ENCODE data around the gene KRTAP12-4.
"Not testable (repeated sequence)": the region's sequence is repeated elsewhere in the genome, so short reads cannot be mapped to it uniquely, and the experiment has no call there.

Gene KRTAP12-4

GRCh38 chr21:44686843-44687561 is 32.5 kb upstream of the KRTAP12-4 start:
- DNase-seq (ENCODE audit: low read depth) = no peak

GRCh38 chr21:44686000-44686781 is 31.7 kb upstream of the KRTAP12-4 start:
- no peak for DNase-seq (ENCODE audit: low read depth)

- DNase-seq (ENCODE audit: low read depth) = not testable (repeated sequence)
Measured at GRCh38 chr21:44685050-44685449, 30.6 kb upstream of the KRTAP12-4 start.

- DNase-seq (ENCODE audit: low read depth) = no peak
Measured at GRCh38 chr21:44684483-44684882, 30.0 kb upstream of the KRTAP12-4 start.

GRCh38 chr21:44684077-44684476 is 29.6 kb upstream of the KRTAP12-4 start:
- no peak for DNase-seq (ENCODE audit: low read depth)

DNA sequence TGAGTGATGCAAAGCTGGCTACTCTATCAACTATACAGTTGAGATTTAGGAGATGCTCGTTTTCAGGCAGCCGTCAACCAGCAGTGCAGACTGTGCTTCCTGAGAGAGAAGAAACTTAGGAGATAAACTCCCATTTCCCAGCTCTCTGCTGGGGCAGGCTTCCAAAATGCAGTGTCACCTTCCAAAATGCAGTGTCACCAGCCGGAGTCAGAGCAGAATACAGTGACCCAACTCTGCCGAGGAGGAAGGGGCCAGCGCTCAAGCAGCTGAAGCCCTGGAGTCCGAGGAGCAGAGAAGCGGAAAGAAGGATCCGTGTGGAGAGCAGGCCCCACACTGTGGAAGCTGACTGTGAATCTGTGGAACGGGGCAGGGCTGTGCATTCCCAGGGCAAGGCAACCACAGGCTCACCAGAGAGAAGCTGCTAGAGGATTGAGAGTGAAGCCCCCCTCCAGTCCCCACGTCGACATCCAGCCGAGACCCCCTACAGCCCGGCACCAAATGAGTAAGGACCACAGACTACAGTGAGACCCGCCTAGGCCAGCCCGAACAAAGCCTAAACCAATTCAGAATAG is 28.2 kb upstream of the KRTAP12-4 start:
- no peak for DNase-seq (ENCODE audit: low read depth)

DNA sequence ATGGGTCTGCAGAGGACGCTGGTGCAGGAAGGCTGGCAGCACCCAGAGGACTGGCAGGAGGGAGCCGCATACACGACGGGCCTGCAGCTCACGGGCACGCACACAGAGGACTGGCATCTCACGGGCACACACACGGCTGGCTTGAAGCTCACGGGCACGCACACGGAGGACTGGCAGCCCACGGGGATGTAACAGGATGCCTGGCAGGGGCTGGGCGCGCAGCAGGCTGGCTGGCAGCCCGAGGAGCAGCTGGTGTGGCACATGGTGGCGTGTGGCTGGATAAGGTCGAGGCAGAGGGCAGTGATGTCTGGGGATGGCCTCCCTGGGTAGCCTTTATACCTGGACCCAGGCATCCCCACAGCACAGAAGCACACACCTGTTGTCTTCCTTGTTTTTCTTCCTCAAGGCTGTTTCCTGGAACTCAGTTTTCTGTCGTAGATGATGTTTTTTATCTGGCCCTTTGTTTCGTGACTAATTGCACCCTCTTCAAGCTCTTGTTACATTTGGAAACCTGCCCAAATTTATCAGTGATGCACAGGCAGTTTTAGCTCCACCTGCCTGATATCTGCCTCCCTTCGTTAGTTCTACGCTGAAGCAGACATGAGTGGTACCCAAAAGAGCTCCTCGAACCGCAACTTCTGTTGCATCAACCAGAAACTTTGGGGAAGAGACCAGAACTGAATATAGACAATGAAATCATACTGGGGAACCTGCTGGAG is 27.6 kb upstream of the KRTAP12-4 start, which contains the start of gene KRTAP12-1:
TSS of gene KRTAP12-1 (minus strand) at position 303 of the 719 bp plus-strand sequence. CDS start at position 263, 40 bp downstream.
- DNase-seq (ENCODE audit: low read depth) = no peak

DNA sequence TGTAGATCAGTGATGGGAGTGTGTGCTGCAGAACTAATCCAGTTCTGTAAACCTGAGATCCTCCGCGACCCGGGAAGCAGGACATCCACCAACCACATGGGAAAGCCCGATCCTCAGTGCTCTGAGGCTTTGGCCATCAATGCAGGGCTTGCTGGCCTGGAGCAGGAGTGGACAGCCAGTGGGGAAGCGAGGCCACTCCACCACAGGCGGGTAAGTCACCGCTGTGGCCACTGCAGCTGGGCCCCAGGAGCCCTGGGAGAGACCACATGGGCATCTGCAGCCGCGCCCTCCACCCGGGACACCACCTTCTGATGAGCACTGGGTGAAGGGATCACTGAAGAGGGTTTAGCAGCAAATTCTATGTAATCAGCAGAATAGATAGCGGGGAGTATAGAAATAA is 26.7 kb upstream of the KRTAP12-4 start:
- no peak for DNase-seq (ENCODE audit: low read depth)

GRCh38 chr21:44677881-44678280 is 23.4 kb upstream of the KRTAP12-4 start:
- no peak for DNase-seq (ENCODE audit: low read depth)

DNA sequence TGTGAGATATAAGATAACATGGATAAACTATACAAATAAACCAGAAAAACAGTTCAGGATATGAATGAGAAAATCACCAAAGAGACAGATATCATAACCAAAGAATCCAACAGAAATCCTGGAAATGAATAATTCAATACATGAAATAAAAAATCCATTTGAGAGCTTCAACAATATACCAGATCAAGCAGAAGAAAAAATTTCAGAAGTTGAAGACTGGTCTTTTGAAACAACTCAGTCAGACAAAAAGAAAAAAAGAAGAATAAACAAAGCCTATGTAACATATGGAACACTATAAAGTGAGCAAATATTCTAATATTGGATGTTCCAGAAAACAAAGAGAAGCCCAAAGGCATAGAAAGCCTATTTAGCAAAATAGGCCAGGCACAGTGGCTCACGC is 17.5 kb upstream of the KRTAP12-4 start:
- no peak for DNase-seq (ENCODE audit: low read depth)

DNA sequence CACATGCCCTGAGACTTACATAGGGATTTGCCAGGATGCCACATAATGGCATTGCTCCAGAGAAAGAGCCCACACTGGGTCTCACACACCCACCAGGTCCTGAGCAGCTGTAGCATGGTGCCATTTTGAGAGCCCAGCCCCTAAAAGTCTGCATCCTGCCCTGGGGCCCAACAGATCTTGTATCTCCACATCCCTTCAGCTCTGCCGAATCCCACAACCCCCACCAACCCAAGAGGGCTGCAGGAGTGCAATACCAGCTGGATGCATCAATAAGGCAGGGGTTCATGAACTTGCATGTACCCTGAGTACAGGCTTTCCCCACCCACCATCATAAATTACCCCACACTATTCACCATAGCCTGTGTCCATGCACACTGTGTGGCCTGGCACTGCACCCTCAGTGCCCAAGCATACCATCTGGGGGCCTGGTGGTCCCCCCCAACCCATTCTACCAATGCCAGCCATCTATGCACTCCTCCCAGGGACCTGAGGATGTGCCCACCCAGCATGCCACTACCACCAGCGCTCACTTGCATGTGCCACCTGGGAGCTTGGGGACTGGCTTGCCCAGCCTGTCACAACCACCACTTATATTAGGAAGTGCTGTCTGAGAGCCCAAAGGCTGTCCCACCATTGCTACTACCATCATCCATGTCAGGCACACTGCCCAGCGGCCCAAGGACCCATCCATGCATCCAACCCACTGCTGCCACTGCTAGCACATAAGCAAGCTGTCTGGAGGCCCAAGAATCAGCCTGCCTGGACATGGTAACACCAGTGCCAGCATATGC is 16.4 kb upstream of the KRTAP12-4 start:
- no peak for DNase-seq (ENCODE audit: low read depth)

DNA sequence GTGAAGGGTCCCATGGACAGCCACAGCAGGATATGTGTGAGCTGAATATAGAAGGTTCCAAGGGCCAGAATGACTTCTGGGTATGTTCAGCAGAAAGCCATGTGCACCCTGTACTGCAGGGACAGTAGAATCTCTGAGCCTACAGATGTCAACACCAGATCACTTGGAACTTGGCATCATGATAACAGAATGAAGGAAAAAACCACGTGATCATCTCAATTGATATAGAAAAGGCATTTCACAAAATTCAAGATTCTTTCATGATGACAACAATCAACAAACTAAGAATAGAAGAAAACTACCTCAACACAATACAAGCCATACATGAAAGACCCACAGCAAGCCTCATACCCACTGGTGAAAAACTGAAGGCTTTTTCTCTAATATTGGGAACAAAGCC is 13.2 kb upstream of the KRTAP12-4 start:
- DNase-seq (ENCODE audit: low read depth) = no peak

GRCh38 chr21:44666401-44667320 is 12.2 kb upstream of the KRTAP12-4 start, which contains the start of gene KRTAP12-2:
TSS of gene KRTAP12-2 (minus strand) at chr21:44666927. CDS start at chr21:44666886, 41 bp downstream.
- DNase-seq (ENCODE audit: low read depth) = no peak

DNA sequence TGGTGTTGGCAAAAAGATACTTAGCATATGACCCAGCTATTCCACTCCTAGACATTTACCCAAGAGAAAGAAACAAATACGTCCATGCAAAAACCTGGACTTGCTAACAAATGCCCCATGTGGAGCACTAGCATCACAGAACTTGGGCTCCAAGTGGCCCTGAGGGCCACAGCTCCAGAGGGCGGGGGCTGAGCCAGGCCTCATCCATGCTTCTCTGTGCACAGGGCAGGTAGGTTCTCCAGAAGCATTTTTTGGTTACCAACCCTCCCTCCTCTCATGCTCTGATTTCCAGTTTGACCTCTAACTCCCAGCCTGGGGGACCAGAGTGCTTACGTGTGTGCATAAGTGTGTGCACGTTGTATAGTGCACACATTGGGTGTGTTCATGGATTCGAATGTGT is 10.2 kb upstream of the KRTAP12-4 start:
- DNase-seq (ENCODE audit: low read depth) = no peak

DNA sequence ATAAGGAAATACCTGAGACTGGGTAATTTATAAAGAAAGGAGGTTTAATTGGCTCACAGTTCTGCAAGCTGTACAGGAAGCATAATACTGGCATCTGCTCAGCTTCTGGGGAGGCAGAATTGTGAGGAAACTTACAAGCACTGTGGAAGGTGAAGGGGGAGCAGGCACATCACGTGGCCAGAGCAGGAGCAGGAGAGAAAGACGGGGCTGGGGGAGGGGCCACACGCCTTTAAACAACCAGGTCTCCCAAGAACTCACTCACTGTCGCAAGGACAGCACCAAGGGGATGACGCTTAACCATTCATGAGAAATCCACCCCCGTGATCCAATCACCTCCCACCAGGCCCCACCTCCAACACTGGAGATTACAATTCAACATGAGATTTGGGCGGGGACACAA is 7.1 kb upstream of the KRTAP12-4 start:
- DNase-seq (ENCODE audit: low read depth) = not testable (repeated sequence)

DNA sequence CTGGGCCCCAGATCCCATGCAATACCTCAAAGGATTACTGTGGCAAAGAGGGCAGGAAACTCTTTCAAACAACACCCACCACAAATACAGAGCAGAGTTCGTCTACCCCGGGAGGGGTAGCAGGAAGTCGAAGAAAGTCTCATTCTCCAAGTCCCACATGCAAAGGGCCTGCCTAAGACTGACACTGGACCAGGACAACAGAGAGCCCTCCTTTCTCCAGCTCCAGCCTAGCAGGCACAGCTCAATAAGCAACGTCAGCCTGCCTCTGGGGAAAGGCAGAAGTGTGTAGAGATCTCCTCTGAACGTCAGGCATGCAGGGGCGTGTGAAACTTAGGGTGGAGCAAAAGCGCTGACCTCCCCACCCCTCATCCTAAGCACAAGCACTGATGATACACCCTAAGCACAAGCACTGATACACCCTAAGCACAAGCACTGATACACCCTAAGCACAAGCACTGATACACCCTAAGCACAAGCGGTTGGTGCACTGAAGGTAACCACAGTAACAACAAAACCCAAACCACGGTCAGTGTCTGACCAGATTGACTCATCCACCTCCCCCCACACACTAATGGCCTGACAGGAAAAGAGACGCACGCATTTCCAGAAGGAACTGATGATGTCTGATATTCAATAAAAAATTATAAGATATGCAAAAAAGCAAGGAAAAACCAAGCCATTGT is 4.6 kb upstream of the KRTAP12-4 start:
- no peak for DNase-seq (ENCODE audit: low read depth)

DNA sequence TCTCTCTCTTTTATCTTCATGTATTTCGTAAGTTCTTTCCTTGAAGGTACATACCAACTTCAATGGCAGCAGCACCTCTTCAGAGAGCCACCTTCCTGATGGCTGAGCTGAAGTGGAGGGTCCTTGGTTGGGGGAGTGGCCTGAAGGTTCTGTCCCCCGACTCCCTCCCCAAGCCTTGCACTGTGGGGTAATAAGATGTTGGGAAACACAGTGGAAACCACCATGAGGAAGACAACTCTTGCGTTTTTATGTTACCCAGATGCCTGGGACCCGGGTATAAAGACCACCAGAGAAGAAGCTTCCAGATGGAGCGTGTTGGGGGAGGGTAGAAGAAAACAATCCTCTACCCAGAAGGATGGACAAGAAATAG is 4.1 kb upstream of the KRTAP12-4 start:
- no peak for DNase-seq (ENCODE audit: low read depth)

DNA sequence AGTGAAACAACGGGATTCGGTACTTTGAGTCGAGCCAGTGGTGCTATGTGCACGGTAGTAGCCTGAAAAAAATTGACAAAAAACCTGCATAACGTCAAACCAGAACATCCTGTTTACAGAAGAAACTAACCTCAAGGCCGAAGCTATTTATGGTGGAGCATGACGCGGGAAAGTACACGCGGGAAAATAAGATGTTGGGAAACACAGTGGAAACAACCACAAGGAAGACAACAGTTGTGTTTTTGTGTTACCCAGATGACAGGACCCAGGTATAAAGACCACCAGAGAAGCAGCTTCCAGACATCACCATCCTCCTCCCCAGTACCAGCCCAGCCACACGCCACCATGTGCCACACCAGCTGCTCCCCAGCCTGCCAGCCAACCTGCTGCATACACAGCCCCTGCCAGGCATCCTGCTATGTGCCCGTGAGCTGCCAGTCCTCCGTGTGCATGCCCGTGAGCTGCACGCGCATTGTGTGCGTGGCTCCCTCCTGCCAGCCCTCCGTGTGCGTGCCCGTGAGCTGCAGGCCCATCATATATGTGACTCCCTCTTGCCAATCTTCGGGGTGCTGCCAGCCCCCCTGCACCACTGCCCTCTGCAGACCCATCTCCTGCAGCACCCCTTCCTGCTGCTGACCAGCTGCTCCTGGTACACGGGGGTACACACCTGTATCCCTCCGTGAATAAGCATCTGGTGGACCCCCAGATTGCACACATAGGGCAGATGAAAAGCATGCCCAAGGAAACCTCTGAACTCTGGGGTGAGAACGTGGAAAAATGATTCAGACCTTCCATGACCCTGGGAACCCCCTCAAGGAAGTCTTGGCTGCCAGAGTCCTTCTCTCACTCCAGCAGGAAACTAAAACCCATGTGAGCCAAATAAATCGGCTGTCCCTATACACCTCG is 3.4 kb upstream of the KRTAP12-4 start, which contains the start of gene KRTAP12-3:
TSS of gene KRTAP12-3 (plus strand) at position 298 of the 906 bp plus-strand sequence. CDS start at position 346, 48 bp downstream.
- no peak for DNase-seq (ENCODE audit: low read depth)

DNA sequence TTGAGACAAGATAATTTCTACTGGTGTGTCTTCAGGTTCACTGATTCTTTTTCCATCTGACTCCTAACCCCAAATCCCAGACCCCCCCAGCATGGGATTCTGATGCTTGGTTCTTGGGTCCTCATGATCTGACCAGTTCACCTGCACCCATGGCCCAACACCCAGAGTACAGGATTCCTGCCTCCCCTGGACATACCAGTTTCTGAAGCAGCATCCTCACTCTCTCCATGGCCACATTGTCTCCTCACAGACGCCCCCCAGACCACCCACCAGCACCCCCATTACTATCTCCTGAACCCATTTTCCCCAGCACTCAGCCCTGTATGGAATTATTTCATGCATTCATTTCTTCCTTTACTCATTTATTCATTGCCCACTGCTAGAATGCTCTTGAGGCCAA is 2.4 kb upstream of the KRTAP12-4 start:
- DNase-seq (ENCODE audit: low read depth) = no peak
